Measurements from ENCODE around the gene CTDSP2. TPM values are rescaled to one million over a fixed set of nuclear protein-coding genes. Genes with fewer than 3 reads are reported as not detected.

The CTDSP2 gene
- polyA plus RNA-seq, 1 of the 3 experiments (the other 2 are of a cell fraction): 119 TPM

- no peaks in the 10 kb centered on the region for H3K9me3 ChIP-seq
- peaks cover 0 to 5% of the 10 kb centered on the region in 2 experiments; a peak in 1 of 4 replicates for H3K4me1 ChIP-seq (ENCODE audit: control insufficient read depth in 1 of 2, insufficient read depth in 2 of 2, low read depth in 1 of 2, low read length in 1 of 2)
- H3K79me2 ChIP-seq (ENCODE audit: insufficient read depth): peaks cover 28% of the 10 kb centered on the region
- H3K27me3 ChIP-seq (ENCODE audit: insufficient read depth): no peaks in the 10 kb centered on the region
- POLR2A ChIA-PET: interaction anchor here (1.2 kb wide), 1 partner anchor 9 kb away, joined by 4 read pairs; the partner anchor contains the start of genes EEF1AKMT3 and METTL1
- no peak for TF ChIP-seq FOXJ3 (CRISPR knock-in tag; IDR thresholded peaks at IDR 0.05)
- no peak for TF ChIP-seq GABPA (IDR thresholded peaks at IDR 0.05; ENCODE audit: low read depth)
- no peak for TF ChIP-seq MEF2A (IDR thresholded peaks at IDR 0.05; ENCODE audit: borderline replicate concordance, low read depth)
- TF ChIP-seq GATA2 (CRISPR knock-in tag; IDR thresholded peaks at IDR 0.05): no peak
- no peak for TF ChIP-seq SMC3 (IDR thresholded peaks at IDR 0.05; ENCODE audit: low read depth, low read length)
- TF ChIP-seq RXRA (IDR thresholded peaks at IDR 0.05; ENCODE audit: borderline replicate concordance, low read depth): no peak
- TF ChIP-seq, protein P1, sequence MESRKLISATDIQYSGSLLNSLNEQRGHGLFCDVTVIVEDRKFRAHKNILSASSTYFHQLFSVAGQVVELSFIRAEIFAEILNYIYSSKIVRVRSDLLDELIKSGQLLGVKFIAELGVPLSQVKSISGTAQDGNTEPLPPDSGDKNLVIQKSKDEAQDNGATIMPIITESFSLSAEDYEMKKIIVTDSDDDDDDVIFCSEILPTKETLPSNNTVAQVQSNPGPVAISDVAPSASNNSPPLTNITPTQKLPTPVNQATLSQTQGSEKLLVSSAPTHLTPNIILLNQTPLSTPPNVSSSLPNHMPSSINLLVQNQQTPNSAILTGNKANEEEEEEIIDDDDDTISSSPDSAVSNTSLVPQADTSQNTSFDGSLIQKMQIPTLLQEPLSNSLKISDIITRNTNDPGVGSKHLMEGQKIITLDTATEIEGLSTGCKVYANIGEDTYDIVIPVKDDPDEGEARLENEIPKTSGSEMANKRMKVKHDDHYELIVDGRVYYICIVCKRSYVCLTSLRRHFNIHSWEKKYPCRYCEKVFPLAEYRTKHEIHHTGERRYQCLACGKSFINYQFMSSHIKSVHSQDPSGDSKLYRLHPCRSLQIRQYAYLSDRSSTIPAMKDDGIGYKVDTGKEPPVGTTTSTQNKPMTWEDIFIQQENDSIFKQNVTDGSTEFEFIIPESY (IDR thresholded peaks at IDR 0.05; ENCODE audit: borderline replicate concordance, low read depth): no peak
- no peak for TF ChIP-seq EZH2phosphoT487 (IDR thresholded peaks at IDR 0.05; ENCODE audit: borderline replicate concordance, low read depth)
- no peak for TF ChIP-seq RFX5 (IDR thresholded peaks at IDR 0.05; ENCODE audit: low read length)
- no peak for TF ChIP-seq RCOR1 (IDR thresholded peaks at IDR 0.05; ENCODE audit: low read length)
- no peak for TF ChIP-seq NFIC (IDR thresholded peaks at IDR 0.05; ENCODE audit: borderline replicate concordance)
- TF ChIP-seq CTCF (IDR thresholded peaks at IDR 0.05): no peak
- TF ChIP-seq TEAD4 (IDR thresholded peaks at IDR 0.05; ENCODE audit: borderline replicate concordance, insufficient read depth): no peak
- no peak for TF ChIP-seq EP300 (IDR thresholded peaks at IDR 0.05; ENCODE audit: borderline replicate concordance in 1 of 2, low read depth in 1 of 2, low read length in 1 of 2)
- TF ChIP-seq RAD21 (IDR thresholded peaks at IDR 0.05; ENCODE audit: low read length): no peak
- TF ChIP-seq SIN3A (IDR thresholded peaks at IDR 0.05; ENCODE audit: borderline replicate concordance, low read depth, low read length): no peak
- TF ChIP-seq YY1 (IDR thresholded peaks at IDR 0.05; ENCODE audit: low read depth): no peak
- no peak overlapping the region for H3K4me3 ChIP-seq (ENCODE audit: low read depth in 2 of 2, low read length in 1 of 2)
- H4K20me1 ChIP-seq (ENCODE audit: insufficient read depth): no peaks in the 10 kb centered on the region
- no peak overlapping the region for H3K9ac ChIP-seq
- H2AFZ ChIP-seq (ENCODE audit: low read depth): no peak overlapping the region
- H3F3A ChIP-seq (replicated peaks; ENCODE audit: insufficient read depth): peaks cover 18% of the 10 kb centered on the region
- CTCF ChIA-PET: interaction anchor here (0.9 to 1.3 kb wide), 4 partner anchors 9 to 34 kb away, joined by 3 to 5 read pairs (median 4); partner anchors contain the start of genes EEF1AKMT3 and METTL1
- peaks cover 12 to 21% of the 10 kb centered on the region in 2 experiments for H3K36me3 ChIP-seq (replicated peaks in 1 of 2; ENCODE audit: control insufficient read depth in 1 of 2, insufficient read depth in 2 of 2, low read length in 1 of 2)
- no peak for DNase-seq
- H3K9me2 ChIP-seq: no peaks in the 10 kb centered on the region
- H3K27ac ChIP-seq (ENCODE audit: low read depth in 2 of 2, low read length in 1 of 2): no peak overlapping the region
- no peak overlapping the region for H3K4me2 ChIP-seq
- WGBS (ENCODE audit: low lambda C conversion rate): 89% methylated on average over 3 of the region's 3 CpGs
These were observed 65.3 kb downstream of the CTDSP2 start for GRCh38 chr12:57781244-57781643.
